Testis (tissue), 5 donors: ENCODE results near the gene NPAS3. TPM values are rescaled to one million over a fixed set of nuclear protein-coding genes. Genes with fewer than 3 reads are reported as not detected.

Experiments used
- DNase-seq: peaks from one replicate; pipeline ENCODE4 v3.0.0-alpha.2; 2019
- H3K27ac ChIP-seq, 2 donors: fragments of 200-600 bp; sonication (generic); one replicate each; pipeline ENCODE4 v1.5.1; 2019
- H3K27me3 ChIP-seq: fragments of 200-600 bp; sonication (generic); one replicate; pipeline ENCODE4 v1.5.1; 2019
- H3K36me3 ChIP-seq: fragments of 200-600 bp; sonication (generic); one replicate; pipeline ENCODE4 v1.5.1; 2017; ENCODE audit warnings: low read depth; ENCODE audit errors: missing control alignments
- H3K4me1 ChIP-seq: fragments of 200-600 bp; sonication (generic); one replicate; pipeline ENCODE4 v1.5.1; 2019
- H3K4me3 ChIP-seq, 2 donors: fragments of 200-600 bp; sonication (generic); one replicate each; pipeline ENCODE4 v1.5.1; 2017 to 2019
- H3K9me3 ChIP-seq: fragments of 200-600 bp; sonication (generic); one replicate; pipeline ENCODE4 v1.5.1; 2017
- POLR2A ChIP-seq: fragments of 450-650 bp; IDR thresholded peaks from one replicate; pipeline ENCODE4 v1.6.1; 2017; ENCODE audit warnings: antibody characterized with exemption, mild to moderate bottlenecking, moderate library complexity
- WGBS, 2 donors: methylation state at CpG; one replicate each; pipeline ENCODE4 v1.1.5; 2018; 5-methylcytosine and 5-hydroxymethylcytosine counted together
- intact Hi-C: fragments of 100-400 bp; cut with DNase I; formaldehyde crosslinking; loops from one replicate; pipeline ENCODE4 v1.15.1; 2023; ENCODE audit warnings: low total_unique reads
- long read RNA-seq, 2 donors: transcript quantifications; one replicate each; lab custom pipeline, GENCODE V29; 2026
- polyA plus RNA-seq: library from polyadenylated mRNA; stranded (reverse); fragments of 350-450 nt; fragmentation: Illumina TruSeq; extraction: RNeasy Lipid Tissue Mini Kit (QIAGEN cat#74804); gene quantifications from one replicate; pipeline ENCODE4 v1.2.3, GENCODE V29; 2014; ENCODE audit warnings: low read depth, low replicate concordance; ENCODE audit not compliant: insufficient read depth
- total RNA-seq, 2 donors: library from RNA; depleted of rRNA; stranded (reverse); fragments of >200 nt; gene quantifications; one replicate each; pipeline ENCODE4 v1.2.3, GENCODE V29; 2016
- TF ChIP-seq, protein P1 (sequence below), 3 experiments: fragments of 450-650 bp in 2 of 3; fragments of 200-600 bp in 1 of 3; sonication (generic) in 1 of 3; IDR thresholded peaks; one replicate each; pipeline ENCODE4 v1.5.1; 2016 to 2019; ENCODE audit warnings: antibody characterized with exemption in 3 of 3, mild to moderate bottlenecking in 2 of 3, moderate library complexity in 1 of 3

Gene NPAS3
- 1 to 10 TPM; 1.1 to 3.7 TPM for total RNA-seq
- 1.8 TPM for polyA plus RNA-seq
- long read RNA-seq, donor 1 = 0 reads
- long read RNA-seq, donor 2, partial matches to known transcripts = 0 of 1 reads
- long read RNA-seq, donor 2, other reads (novel, unspliced or antisense) = 0 of 1 reads

DNA sequence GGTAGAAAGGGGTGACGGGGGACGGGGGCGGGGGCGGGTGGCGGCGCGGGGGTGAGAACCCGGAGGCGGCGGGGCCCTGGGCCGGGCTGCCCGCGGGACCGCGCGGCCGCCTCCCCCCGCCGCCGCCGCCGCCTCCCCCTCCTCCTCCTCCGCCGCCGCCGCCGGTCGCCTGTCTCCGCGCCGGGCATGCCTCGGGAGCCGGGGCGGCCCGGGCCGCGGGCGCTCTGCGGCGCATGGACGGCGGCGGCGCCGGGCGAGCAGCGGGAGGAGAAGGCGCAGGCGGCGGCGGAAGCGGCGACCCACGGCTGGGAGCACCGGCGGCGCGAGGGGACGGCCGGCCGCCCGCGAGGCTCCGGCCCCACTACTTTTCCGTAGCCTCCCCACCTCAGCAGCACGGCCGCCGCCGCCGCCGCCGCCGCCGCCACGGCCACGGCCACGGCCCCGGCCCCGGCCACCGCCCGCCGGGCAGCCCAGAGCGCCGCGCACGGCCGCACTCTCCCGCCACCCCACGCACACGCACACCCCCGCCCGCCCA lies at the start of gene NPAS3:
NPAS3 (plus strand) TSS at position 161 of the 535 bp plus-strand sequence.
- Histone ChIP-seq H3K27ac (peak within 1 kb of the TSS; percentile 68 to 90), H3K27me3 (no peaks in the 10 kb centered on the region), H3K4me3 (peak within 1 kb of the TSS; percentile 77 to 82), H3K4me1 (peaks cover 16% of the 10 kb centered on the region), H3K36me3 (no peaks in the 10 kb centered on the region), H3K9me3 (no peaks in the 10 kb centered on the region)
- WGBS, 2 donors = 1% methylated on average over 19 to 21 of the region's 92 CpGs
- intact Hi-C loops = no loop called here
- no peak for DNase-seq
- TF ChIP-seq, protein P1, sequence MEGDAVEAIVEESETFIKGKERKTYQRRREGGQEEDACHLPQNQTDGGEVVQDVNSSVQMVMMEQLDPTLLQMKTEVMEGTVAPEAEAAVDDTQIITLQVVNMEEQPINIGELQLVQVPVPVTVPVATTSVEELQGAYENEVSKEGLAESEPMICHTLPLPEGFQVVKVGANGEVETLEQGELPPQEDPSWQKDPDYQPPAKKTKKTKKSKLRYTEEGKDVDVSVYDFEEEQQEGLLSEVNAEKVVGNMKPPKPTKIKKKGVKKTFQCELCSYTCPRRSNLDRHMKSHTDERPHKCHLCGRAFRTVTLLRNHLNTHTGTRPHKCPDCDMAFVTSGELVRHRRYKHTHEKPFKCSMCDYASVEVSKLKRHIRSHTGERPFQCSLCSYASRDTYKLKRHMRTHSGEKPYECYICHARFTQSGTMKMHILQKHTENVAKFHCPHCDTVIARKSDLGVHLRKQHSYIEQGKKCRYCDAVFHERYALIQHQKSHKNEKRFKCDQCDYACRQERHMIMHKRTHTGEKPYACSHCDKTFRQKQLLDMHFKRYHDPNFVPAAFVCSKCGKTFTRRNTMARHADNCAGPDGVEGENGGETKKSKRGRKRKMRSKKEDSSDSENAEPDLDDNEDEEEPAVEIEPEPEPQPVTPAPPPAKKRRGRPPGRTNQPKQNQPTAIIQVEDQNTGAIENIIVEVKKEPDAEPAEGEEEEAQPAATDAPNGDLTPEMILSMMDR (IDR thresholded peaks at IDR 0.05) = no peak
- no peak for TF ChIP-seq POLR2A

DNA sequence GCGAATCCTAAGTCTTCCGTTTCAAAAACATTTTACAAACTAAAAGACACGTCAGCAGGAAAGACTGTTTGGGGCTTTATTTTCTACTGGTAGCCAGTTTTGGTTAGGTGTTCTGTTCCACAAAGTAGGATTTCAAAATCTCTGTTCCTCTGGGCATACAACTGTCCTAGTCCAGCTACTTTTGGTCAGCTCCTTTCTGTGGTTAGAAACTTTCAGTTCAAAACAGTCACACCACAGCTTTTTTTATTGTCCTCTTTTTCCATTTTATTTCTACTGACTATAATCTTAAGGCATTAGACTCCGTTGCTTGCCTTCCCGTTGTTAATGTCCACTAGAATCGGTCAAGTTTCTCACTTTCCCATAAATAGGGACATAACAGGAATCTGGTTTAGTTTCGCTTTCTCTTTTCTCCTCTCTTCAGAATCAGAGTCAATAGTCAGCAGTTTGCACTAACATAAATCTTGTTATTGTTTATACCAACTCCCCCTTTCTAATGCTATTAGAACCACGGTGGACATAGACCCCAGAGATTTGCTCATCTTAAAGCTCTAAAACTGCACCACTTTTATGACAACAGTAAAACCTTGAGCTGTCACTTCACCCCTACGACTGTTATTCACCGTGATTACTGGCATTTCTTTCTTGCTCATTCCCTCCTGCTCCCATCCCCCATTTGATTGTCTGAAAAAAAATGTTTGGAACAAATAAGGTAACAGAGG lies 41.5 kb upstream of the NPAS3 start:
- Histone ChIP-seq H3K36me3 (no peaks in the 10 kb centered on the region), H3K4me3 (peak overlapping the region; percentile 46 to 60), H3K27me3 (no peaks in the 10 kb centered on the region), H3K9me3 (no peaks in the 10 kb centered on the region), H3K27ac (peak overlapping the region; percentile 71 to 74), H3K4me1 (no peaks in the 10 kb centered on the region)
- intact Hi-C loops = no loop called here
- TF ChIP-seq, protein P1 (IDR thresholded peaks at IDR 0.05) = no peak
- no peak for TF ChIP-seq POLR2A
- no peak for DNase-seq
- WGBS, 2 donors = 9 to 21% methylated on average over 10 of the region's 10 CpGs

DNA sequence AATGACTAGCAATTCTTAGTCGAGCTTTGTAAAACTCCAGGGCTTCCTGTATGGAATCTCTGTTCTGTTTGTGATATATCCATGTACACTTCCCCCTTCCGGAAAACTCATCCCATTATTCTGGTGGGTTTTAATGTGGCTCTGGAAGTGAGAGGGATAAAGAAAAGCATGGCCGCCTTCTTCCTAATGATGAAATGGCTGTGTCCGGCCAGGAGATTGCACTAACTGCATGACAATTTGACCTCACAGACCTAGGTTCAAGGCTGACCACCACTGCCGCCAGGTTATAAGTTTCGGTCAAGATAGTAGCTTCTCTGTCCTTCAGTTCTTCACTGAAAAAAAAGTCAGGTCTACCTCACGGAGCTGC lies 41.0 kb upstream of the NPAS3 start:
- H3K4me1 ChIP-seq = no peaks in the 10 kb centered on the region
- H3K36me3 ChIP-seq = no peaks in the 10 kb centered on the region
- DNase-seq = peak; percentile 15
- TF ChIP-seq, protein P1 (IDR thresholded peaks at IDR 0.05) = no peak
- no peak for TF ChIP-seq POLR2A
- H3K9me3 ChIP-seq = no peaks in the 10 kb centered on the region
- H3K27me3 ChIP-seq = no peaks in the 10 kb centered on the region
- intact Hi-C loops = no loop called here
- peak overlapping the region; percentile 46 to 60 for H3K4me3 ChIP-seq
- peak overlapping the region; percentile 71 to 74 for H3K27ac ChIP-seq
- WGBS, 2 donors = 37 to 48% methylated on average over 7 of the region's 7 CpGs

DNA sequence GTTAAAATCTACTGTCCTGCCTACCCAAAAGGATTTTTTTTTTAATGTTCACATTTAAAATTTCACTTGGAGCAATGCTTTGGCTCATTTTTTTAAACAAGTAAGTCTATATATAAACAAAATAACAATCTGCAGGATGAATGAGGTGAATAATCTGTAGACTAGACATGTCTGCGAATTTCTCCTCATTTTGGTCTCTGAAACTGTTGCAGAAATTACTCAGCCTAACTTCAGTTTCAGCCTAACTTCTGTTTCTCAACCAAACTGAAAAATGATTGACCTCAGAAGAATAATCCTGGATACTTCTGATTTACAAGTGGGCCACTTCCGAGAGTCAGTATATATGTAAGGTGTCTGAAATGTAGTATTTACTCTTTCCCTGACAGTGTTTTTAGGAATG lies 39.8 kb upstream of the NPAS3 start:
- WGBS, 2 donors = 93 to 95% methylated on average over 2 of the region's 2 CpGs
- DNase-seq = no peak
- Histone ChIP-seq H3K27me3 (no peaks in the 10 kb centered on the region), H3K9me3 (no peaks in the 10 kb centered on the region), H3K4me1 (no peaks in the 10 kb centered on the region), H3K36me3 (no peaks in the 10 kb centered on the region), H3K4me3 (no peak overlapping the region), H3K27ac (no peak overlapping the region)
- TF ChIP-seq POLR2A = no peak
- TF ChIP-seq, protein P1 (IDR thresholded peaks at IDR 0.05) = no peak
- intact Hi-C loops = no loop called here
